Stimulated activated naive CD4-positive, alpha-beta T cell (primary cell): ENCODE data around the gene ANKRD65.
A peak's percentile ranks its signal among the peaks of the same experiment; 100 is the strongest.
"Not testable (repeated sequence)": the region's sequence is repeated elsewhere in the genome, so short reads cannot be mapped to it uniquely, and the experiment has no call there.

Source experiments
- DNase-seq, 6 experiments: peaks; one replicate each; lab custom pipeline; 2025; lab: John Stamatoyannopoulos, UW

The ANKRD65 gene

DNA sequence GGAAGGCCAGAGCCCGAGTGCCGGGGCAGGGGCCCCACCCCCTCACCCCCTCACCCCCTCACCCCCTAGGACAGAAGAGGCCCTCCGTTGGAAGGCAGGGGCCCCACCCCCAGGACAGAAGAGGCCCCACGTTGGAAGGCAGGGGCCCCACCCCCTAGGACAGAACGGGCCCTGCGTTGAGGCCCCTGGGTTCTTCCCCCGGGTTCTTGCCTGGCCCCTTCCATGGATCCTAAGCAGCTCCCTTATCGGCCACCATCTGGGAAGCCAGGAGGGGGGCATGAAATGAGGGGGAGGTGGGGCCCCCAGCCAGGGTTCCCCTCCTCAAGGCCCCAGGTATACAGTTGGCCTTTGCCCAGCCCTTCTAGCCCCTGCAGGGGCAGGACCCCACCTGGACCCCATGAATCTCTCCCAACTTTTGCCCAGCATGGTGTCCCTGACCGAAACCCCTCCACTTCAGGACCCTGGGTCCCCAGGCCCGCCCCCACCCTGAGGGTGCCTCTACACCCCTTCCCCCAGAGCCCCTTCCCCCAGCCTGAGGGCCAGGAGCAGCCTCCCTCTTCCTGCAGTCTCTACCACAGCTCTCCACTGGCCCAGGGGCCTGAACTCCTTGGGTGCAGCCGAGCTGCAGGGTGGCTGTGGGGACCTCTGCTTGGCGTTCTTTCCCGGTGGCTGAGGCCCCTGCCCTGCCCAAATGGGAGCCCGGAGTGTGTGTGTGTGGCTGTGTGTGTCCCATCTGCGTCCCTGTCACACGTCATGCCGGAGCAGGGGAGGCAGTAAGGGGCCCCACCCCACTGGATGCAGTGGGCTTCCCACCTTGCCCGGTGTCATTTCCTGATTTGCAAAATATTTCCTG is 10.1 kb upstream of the ANKRD65 start:
- DNase-seq, result no peak

DNA sequence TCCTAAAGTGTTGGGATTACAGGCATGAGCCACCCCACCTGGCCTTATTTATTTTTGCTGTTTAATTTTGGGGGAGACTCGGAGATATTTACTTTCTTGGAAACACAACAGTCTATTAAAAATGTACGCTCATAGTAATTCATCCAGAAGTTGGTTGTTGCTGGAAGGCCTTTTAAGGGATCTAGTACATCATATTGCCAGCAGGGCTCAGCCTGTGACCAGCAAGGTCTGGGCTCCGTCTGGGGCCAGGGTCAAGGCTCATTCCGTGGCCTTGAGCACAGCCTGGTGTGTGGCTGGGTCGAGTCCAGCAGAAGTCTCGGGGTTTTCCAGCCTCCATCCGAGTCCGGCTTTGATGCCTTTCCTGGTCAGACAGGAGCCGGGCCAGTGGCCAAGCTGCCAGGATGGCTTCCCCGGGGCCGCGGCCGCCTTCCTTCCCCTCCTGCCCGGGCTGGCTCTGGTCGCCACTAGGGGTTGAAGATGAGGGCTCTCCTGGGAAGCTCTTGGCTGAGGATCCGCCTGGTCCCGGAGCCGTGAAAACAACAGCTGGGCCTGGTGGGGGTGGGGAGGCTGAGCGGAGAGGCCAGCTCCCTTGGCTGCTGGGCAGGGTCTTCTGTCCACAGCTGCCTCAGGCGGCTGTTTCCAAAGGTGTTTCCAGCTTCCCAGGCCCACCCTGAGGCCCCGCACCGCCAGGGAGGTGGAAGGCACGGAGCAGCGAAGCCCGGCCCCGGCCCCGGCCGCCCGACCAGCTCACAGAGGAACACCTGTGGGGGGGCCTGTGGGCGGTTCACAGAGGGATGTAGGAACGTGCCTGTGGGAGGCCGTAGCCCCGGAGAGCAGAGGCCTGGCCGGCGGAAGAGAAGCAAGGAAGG is 9.3 kb upstream of the ANKRD65 start:
- DNase-seq, result no peak

DNA sequence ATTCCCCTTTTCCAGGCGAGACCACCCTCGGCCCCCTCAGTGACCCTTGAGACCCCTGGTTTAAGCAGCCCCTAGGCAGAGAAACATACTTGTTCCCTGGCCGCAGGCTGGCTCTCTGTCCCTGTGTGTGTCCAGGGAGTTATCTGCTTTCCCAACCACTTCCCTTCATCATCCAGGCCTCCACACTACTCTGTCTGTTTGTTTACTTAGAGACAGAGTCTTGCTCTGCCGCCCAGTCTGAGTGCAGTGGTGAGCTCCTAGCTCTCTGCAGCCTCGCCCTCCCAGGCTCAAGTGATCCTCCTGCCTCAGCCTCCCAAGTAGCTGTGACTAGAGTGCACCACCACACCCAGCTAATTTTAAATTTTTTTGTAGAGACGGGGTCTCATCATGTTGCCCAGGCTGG is 8.6 kb upstream of the ANKRD65 start:
- no peak for DNase-seq

DNA sequence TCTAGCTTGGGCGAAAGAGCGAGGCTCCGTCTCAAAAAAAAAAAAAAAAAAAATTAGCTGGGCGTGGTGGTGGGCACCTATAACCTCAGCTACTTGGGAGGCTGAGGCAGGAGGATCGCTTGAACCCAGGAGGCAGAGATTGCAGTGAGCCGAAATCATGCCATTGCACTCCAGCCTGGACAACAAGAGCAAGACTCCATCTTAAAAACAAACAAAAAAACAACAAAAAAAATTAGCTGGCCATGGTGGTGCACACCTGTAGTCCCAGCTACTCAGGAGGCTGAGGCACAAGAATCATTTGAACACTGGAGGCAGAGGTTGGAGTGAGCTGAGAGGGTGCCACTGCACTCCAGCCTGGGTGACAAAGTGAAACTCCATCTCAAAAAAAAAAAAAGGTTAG is 7.9 kb upstream of the ANKRD65 start:
- DNase-seq, result not testable (repeated sequence)

DNA sequence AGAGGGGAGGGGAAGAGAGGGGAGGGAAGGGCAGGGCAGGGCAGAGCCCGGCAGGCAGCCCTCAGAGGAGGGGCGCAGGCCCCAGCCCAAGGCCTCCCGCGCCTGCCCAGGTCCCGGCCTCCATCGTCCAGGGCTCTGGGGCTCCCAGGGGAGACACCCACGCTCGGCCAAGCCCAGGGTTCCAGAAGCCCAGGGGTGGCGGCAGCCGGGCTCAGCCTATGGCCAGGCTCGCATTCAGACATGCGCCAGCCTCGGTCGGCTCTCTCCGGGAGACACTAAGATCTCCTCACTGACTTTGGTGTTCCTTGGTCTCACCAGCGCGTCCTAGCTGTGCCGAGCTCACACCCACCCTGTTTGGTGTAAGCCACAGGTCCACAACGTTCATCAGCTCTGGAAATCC is 7.1 kb upstream of the ANKRD65 start:
- DNase-seq, result no peak

DNA sequence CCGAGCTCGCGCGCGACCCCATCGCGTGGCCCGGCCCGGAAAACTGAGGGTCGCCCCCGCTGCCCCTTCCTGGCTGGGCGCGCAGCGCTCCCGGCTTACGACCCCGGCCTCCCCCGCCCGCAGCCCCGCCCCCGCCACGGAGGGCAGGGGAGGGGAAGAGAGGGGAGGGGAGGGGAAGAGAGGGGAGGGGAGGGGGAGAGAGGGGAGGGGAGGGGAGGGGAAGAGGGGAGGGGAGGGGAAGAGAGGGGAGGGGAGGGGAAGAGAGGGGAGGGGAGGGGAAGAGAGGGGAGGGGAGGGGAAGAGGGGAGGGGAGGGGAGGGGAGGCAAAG is 6.7 kb upstream of the ANKRD65 start:
- no peak for DNase-seq

DNA sequence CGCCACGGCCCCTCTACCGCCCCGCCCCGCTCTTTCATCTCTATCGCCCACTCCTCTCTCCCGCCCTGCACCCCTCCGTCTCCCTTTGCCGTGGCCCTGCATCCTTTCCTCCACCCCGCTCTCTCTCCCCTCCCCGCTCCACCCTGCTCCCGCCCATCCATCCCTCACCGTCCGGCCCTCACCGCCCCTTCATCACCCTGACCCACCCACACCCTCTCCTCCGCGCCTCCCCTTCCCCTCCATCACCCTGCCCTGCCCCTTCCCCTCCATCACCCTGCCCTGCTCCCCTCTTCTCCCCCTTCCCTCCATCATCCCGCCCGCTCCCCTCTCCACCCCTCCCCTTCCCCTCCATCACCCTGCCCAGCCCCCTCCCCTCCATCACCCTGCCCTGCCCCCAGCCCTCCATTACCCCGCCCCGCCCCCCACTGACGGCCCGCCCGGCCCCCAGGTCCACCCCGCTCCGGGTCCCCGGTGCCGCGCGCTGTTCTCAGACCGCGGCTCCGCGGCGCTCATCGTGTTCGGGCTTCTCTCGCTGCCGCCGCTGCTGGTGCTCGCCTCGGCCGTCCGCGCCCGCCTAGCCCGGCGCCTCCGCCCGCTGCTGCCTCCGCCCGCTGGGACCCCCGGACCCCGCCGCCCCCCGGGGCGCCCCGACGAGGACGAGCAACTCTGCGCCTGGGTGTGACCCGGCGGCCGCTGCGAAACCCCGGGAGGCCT is 6.2 kb upstream of the ANKRD65 start:
- DNase-seq, result no peak

DNA sequence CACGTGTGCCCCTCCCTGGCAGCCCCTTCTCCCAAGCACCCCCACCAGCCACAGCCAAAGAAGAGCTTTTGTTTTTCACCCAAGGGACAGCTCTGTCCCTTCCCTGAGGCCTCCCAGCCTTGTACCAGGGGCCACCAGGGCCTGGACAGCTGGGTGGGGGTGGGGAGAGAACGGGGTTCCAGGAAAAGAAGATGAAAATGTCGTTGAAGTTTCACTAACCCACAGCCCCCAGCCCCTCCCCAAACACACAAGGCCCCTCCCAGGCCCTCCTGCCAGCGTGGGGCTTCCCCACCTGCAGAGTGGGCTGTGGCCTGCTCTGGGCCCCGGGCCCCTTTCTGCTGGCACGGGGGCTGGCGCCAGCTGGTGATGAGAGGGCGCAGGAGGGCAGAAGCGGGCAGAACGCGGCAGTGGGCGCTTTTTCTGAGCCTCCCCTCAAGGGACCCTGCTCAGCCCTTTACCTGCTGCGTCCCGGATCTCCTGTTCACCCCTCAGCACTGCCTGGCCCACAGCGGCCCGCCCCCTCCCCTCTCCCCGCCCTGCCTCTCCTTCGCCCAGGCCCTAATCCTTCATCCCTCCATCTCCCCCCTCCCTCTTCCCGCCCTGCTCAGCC is 5.5 kb upstream of the ANKRD65 start:
- no peak for DNase-seq

DNA sequence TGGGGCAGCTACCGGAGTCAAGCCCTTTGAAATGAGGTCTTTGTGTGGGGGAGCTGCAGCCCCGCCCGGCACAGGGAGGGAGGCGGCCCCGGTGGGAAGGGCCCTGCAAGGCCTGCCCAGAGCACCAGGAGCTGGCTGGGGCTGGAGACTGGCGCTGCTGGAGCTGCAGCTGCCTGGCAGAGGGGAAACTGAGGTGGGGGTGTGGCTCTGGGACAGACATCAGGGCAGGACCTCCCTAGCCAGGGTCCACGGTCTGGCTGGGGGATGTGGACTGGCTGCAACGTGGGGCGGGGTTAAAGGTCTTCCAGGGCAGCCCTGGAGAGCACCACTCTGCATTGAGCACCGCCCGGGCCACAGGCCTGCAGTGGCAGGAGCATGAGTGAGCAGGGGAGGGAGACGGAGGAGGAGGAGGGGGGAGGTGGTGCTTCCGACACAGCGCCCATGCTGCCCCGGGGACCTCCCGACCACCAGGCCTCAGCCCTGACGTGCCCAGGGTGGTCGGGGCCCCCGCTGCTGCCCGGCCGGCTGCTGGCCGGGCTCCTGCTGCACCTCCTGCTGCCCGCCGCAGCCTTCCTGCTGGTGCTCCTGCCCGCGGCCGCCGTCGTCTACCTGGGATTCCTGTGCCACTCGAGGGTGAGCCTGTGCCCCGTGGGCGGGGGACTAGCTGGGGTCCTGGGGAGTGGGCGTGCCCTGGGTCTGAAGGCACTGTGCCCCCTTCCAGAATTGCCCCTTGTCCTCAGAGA is 4.8 kb upstream of the ANKRD65 start:
- no peak for DNase-seq

DNA sequence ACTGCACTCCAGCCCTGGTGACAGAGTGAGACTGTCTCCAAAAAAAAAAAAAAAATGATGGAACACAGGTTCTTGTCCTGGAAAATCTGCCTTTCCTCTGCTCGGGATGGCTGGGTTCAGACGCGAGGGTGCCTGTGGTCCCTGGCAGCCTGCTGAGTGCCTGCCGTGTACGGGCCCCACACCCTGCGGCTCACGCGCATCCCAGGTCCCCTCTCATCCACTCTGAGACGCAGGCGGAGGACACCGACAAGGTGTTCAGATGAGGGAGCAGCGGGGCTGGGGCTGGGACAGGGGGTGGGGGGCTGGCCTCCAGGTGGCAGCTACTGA is 4.3 kb upstream of the ANKRD65 start:
- DNase-seq, result no peak

DNA sequence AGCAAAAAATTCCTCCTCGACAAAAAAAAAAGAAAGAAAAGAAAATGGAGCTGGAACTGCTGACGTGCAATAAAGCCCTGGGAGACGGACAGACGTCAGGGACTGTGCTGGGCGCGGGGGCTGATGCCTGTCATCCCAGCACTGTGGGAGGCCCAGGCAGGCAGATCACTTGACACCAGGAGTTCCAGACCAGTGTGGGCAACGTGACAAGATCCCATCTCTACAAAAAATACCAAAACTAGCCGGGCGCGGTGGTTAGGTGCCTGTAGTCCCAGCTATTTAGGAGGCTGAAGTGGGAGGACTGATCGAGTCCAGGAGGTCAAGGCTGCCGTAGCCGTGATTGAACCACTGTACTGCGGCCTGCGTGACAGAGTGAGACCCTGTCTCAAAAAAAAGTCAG is 3.6 kb upstream of the ANKRD65 start:
- DNase-seq, result no peak

DNA sequence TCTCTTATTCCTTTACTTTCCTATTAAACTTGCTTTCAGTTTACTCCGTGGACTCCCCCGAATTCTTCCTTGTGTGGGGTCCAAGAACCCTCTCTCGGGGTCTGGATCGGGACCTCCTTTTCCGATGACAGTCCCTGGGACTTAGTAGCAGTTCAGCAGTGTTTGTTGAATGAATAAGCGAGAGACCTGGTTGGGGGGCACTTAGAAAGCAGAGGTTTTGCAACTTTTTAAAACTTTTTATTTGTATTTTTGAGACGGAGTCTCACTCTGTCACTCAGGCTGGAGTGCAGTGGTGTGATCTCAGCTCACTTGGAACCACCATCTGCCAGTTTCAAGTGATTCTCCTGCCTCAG is 2.1 kb upstream of the ANKRD65 start:
- no peak for DNase-seq

DNA sequence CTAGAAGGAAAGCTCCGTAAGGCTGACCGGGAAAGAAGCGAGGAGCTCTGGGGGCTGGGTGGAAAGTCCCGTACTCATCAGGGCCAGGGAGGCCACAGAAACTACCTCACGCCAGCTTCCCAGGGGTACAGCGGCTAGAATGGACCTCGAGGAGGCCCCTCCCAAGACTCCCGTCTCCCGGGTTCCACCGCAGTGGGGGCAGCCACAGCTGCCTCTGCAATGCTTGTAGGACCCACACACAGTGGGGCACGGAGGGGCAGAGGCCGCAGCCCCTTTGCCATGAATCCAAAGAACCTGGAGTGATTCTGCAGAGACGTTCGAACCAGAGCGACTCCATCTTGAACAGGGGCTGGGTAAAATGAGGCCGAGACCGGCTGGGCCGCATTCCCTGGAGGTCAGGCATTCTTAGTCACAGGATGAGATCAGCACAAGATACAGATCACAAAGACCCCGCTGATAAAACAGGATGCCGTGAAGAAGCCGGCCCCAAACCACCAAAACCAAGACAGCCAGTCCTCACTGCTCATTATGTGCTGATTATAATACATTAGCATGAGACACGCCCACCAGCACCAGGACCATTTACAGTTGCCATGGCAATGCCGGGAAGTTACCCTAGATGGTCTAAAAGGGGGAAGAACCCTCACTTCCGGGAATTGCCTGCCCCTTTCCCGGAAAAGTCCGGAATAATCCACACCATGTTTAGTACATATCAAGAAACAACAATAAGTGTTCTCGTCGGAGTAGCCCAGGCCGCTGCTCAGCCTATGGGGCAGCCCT is 1.6 kb upstream of the ANKRD65 start:
- DNase-seq, result no peak

DNA sequence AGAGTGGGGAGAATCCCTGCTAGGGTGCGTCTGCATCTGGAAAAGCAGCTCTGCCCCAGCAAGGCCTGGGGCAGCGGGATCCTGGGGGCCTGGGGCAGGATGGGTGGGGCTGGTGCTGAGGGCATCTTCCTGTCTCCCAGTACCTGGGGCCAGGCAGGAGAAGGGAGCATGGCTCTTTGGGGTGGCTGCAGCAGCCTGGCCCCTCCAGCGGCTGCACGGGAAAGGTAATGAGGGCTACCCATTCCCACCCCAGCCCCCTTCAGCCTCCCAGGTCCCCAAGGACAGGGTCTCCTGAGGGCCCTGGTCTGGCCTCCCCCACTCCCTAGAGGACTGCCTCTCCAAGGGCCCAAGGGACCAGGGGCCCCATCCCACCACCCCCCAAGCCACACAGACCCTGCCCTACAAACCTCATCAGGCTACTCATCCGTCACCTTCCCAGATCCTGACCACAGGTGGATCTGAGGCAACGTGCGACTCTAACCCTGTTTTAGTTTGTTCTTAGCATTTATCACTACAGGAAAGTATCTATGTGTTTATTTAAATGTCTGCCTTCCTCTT is 910 bp upstream of the ANKRD65 start:
- no peak for DNase-seq

DNA sequence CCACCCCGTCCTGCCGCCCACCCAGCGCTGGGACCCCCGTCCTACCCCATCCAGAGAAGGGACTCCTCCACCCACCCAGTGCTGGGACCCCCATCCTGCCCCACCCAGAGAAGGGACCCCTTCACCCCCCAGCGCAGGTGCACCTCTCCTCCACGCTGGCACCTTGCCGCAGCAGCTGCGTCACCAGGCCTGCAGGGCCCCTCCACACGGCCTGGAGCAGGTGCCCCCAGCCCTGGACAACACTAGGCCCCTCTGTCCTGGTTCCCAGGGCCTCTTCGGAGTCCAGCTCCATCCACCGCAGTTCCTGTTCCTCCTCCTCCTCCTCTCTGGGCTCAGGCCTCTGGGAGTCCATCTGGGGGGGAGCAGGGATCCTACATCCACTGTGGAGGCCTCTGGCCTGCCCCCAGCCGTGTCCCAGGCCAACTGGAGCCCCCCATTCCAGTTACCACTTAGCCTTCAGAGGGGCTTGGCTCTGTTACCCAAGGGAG is 378 bp downstream of the ANKRD65 start:
- DNase-seq, result no peak

DNA sequence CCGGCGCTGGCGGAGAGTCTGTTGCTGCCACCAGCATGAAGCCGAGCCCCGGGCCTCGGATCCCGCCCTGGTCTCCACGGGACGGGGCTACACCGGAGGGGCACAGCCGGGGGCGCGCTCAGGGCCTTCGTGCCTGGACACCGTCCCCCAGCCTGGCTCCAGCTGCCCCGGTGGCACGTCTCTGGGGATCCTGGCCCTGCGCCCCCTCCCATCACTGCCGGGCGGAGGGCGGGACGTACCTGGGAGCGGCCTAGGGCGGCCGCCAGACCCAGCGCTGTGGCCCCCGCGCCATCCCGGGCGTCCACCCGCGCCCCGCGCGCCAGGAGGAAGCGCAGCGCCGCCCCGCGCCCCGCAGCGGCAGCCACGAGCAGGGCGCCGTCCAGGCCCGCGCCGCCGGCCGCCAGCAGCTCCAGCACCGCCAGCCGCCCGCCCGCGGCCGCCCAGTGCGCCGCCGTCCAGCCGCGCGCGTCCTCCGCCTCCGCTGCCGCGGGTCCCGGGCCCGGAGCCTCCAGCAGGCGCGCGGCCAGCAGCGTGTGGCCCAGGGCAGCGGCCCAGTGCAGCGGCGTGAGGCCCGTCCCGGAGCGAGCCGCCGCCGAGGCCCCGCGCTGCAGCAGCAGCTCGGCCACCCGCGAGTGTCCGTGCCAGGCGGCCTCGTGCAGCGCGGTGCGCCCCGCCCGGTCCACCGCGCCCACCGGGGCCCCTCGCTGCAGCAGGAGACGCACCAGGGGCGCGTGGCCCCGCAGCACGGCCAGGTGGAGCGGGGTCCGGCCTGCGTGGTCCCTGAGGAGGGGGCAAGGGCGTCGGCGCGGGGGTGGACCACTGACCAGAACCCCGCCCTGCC is 1.0 kb downstream of the ANKRD65 start:
- DNase-seq, result peak in 1 of 6 experiments; percentile 12

DNA sequence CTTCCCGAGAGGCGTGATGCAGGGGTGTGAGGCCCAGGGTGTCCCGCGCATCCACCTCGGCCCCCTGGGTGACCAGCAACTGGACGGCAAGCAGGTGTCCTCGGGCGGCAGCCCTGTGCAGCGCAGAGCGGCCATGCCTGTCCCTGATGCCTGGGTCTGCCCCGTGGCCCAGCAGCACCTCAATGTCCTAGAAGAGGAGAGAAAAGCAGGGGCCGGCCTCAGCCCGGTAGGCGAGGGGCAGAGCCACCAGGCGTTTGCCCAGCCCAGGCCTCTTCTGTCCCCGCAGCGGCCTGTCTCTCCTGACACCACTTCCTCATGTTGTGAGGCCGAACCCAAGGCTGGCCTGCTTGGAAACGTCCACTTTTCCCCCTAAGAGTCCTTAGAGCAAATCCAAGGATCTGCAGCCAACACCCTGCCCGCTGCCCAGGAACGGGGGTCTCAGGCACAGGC is 1.7 kb downstream of the ANKRD65 start:
- DNase-seq, result no peak

DNA sequence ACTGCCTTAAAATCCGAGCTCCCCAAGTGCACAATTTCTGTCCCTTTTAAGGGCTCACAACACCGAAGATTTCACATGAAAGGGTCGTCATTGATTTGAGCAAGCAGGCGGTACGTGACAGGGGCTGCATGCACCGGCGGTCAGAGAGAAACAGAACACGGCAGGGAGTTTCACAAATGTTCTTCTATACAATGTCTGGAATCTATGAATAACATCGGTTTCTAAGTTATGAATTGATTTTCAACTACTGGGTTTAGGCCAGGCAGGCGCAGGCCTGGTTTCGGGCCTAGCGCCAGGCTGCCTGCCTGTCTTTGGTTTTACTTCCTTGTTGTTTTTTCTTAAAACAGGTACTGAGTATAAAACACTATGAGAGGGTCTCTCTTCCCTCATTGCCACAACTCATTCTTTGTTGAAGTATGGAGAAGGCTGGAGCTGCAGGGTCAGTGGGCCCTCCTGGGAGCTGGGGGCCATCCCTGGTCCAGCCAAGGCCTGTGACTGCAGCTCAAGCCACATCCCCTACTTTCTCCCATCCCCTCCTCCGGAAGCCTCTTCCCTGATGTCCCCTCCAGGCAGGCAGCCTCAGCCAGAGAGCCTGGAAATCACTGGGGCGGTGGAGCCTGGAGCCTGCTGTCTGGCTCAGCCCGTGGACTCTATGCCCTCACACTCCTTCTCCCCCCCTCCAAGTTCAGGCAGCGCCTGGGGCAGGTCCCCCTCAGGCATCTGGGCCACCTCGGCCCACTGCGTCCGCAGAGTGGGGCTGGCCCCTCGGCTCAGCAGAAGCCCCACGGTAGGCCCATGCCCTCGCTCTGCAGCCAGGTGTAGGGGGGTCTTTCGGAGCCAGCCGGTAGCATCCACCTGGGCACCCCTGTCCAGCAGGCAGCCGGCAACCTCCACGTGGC is 2.4 kb downstream of the ANKRD65 start:
- no peak for DNase-seq
